T-cell (primary cell): Measurements from ENCODE around the gene UVRAG. TPM values are rescaled to one million over a fixed set of nuclear protein-coding genes. Genes with fewer than 3 reads are reported as not detected.

Source experiments
- ATAC-seq, 4 experiments: fragments of 200-7000 bp in 3 of 4; fragments of 150-1000 bp in 1 of 4; cut with Tn5 transposase; replicated peaks in 1 of 4; 1 replicate in 3 of 4; 2 replicates in 1 of 4; pipeline ENCODE4 v1.10.0; 2021; ENCODE audit warnings: moderate library complexity in 3 of 4, mild to moderate bottlenecking in 2 of 4, moderate number of reproducible peaks in 1 of 4
- CTCF ChIA-PET, 2 donors: fragments of 300-600 bp; sonication (Branson Sonifier 250); formaldehyde crosslinking; loops; one replicate each; lab custom pipeline; 2022; ENCODE audit warnings: antibody characterized with exemption in 2 of 2; lab: Charles Lee
- POLR2A ChIA-PET, 2 donors: fragments of 300-600 bp; sonication (Branson Sonifier 250); formaldehyde crosslinking; loops; one replicate each; lab custom pipeline; 2022; ENCODE audit warnings: antibody characterized with exemption in 2 of 2; lab: Charles Lee
- DNase-seq, 35 experiments: peaks; one replicate each; pipeline versions ENCODE4 v3.0.0 to v3.0.0-alpha.2; 2013 to 2023
- H3K27ac ChIP-seq: one replicate; pipeline ENCODE4 v1.5.1; 2013; ENCODE audit warnings: low read length
- H3K27me3 ChIP-seq, 2 experiments: replicated peaks in 1 of 2; 1 replicate in 1 of 2; 2 replicates in 1 of 2; pipeline versions ENCODE4 v1.6.1 to v1.7.0; 2013; ENCODE audit warnings: low read length in 1 of 2, mixed read lengths in 1 of 2; ENCODE audit not compliant: control insufficient read depth in 2 of 2, insufficient read depth in 2 of 2; ENCODE audit errors: extremely low read depth in 1 of 2
- H3K36me3 ChIP-seq, 2 donors: 1 replicate in 1 of 2; 2 replicates in 1 of 2; pipeline versions ENCODE4 v1.6.1 to v1.7.0; 2013; ENCODE audit warnings: low read length in 1 of 2; ENCODE audit not compliant: control insufficient read depth in 2 of 2, insufficient read depth in 1 of 2; ENCODE audit errors: extremely low read depth in 1 of 2
- H3K4me1 ChIP-seq, 2 experiments: 1 replicate in 1 of 2; 2 replicates in 1 of 2; pipeline versions ENCODE4 v1.6.1 to v1.7.0; 2013; ENCODE audit warnings: low read length in 2 of 2, mixed read lengths in 1 of 2; ENCODE audit not compliant: insufficient read depth in 2 of 2, control insufficient read depth in 1 of 2; ENCODE audit errors: extremely low read depth in 1 of 2
- H3K4me3 ChIP-seq, 2 donors: 1 replicate in 1 of 2; 2 replicates in 1 of 2; pipeline versions ENCODE4 v1.5.1 to v1.7.0; 2013; ENCODE audit warnings: mild to moderate bottlenecking in 2 of 2, low read length in 1 of 2, moderate library complexity in 1 of 2; ENCODE audit not compliant: control insufficient read depth in 1 of 2; ENCODE audit errors: extremely low read depth in 1 of 2
- H3K9me3 ChIP-seq: 2 replicates; pipeline ENCODE4 v1.7.0; 2013
- H3K27ac Mint-ChIP-seq, 2 donors: one replicate each; pipeline ENCODE4 v1.8.0; 2020 to 2021; ENCODE audit warnings: mild to moderate bottlenecking in 2 of 2, mixed read lengths in 2 of 2
- H3K27me3 Mint-ChIP-seq, 2 donors: one replicate each; pipeline ENCODE4 v1.8.0; 2021 to 2022; ENCODE audit warnings: mixed read lengths in 2 of 2
- H3K36me3 Mint-ChIP-seq: one replicate; pipeline ENCODE4 v1.8.0; 2021; ENCODE audit warnings: mixed read lengths
- H3K4me1 Mint-ChIP-seq, 3 donors: one replicate each; pipeline ENCODE4 v1.8.0; 2020 to 2022; ENCODE audit warnings: mixed read lengths in 3 of 3, mild to moderate bottlenecking in 1 of 3
- H3K4me3 Mint-ChIP-seq, 3 donors: one replicate each; pipeline ENCODE4 v1.8.0; 2020 to 2022; ENCODE audit warnings: mild to moderate bottlenecking in 3 of 3, mixed read lengths in 3 of 3, moderate library complexity in 3 of 3
- H3K9me3 Mint-ChIP-seq, 3 donors: one replicate each; pipeline ENCODE4 v1.8.0; 2020 to 2022; ENCODE audit warnings: mixed read lengths in 3 of 3
- WGBS: methylation state at CpG from one replicate; pipeline ENCODE4 v1.1.5; 2013; ENCODE audit warnings: missing lambda C conversion rate; ENCODE audit not compliant: insufficient coverage; 5-methylcytosine and 5-hydroxymethylcytosine counted together
- total RNA-seq, 35 experiments: library from RNA in 6 of 35; stranded (reverse) in 6 of 35; fragments of 120-200 nt in 1 of 35; gene quantifications; one replicate each; pipeline versions ENCODE4 v1.2.1 to v1.2.4 and lab custom pipeline; 2013 to 2026

Gene UVRAG
- total RNA-seq, 5 donors from 2014 or later (not counting 1 experiment from before 2014, with no cell fraction given): 22.4 to 32.8 (median 27.6) TPM

DNA sequence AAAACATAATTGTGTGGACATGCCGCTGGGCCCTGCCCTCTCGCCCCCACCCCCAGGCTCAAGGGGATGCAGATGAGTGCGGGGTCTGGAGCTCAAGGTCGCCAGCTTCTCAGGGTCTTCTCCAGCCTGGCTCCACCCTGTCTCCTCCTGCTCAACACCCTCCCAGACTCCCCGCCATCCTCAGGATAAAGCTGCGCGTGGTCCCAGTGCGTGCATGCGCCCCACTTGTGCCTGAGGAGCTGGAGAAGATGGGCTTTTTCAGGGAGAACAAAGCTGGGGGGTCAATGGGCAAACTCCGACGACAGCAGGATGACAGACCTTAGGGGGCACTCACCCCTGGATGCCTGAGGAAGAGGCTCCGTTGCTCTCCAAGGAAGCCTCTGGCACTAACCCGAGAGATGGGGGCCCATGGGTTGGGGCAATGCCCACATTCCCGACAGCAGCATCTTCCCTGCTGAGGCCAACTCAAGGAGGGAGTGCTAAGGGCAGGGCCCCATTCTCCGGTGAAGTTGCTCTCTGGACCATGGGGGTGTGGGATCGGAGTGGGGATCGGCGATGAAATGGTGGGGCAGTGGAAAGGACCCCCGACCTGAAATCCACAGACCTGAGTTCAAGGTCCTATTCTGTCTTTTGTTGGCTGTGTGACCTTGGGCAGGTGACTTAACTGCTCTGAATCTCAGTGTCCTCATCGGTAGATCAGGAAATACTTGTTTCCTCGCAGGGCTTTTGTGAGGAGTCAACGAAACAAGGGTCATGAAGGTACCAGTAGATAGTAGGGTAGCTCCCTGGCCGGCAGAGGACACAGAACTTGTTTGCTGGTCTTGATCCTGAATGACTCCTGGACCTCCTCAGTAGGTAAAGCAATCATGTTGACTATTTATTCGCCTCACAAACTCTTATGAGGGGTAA is 343.6 kb downstream of the UVRAG start:
- CTCF ChIA-PET: interaction anchor here in 1 of 2 donors (0.5 kb wide), 1 partner anchor 1378 kb away, joined by 3 read pairs; no protein-coding TSS in a partner anchor
- no peaks in the 10 kb centered on the region for H3K9me3 ChIP-seq
- 90% methylated on average over 21 of the region's 24 CpGs for WGBS
- Mint-ChIP-seq H3K36me3 (no peaks in the 10 kb centered on the region), H3K27ac (no peak overlapping the region), H3K9me3 (no peaks in the 10 kb centered on the region), H3K4me3 (no peak overlapping the region), H3K4me1 (peaks cover 1 to 3% (median 3%) of the 10 kb centered on the region in 3 donors), H3K27me3 (peaks cover 0 to 1% of the 10 kb centered on the region in 2 donors)
- POLR2A ChIA-PET: no interaction called here
- peaks cover 0 to 9% of the 10 kb centered on the region in 2 experiments for H3K4me1 ChIP-seq
- no peak overlapping the region for H3K27ac ChIP-seq
- H3K4me3 ChIP-seq: no peak overlapping the region
- H3K36me3 ChIP-seq: no peaks in the 10 kb centered on the region
- DNase-seq (no peak), ATAC-seq (no peak)
- peaks cover 0 to 20% of the 10 kb centered on the region in 2 experiments for H3K27me3 ChIP-seq

DNA sequence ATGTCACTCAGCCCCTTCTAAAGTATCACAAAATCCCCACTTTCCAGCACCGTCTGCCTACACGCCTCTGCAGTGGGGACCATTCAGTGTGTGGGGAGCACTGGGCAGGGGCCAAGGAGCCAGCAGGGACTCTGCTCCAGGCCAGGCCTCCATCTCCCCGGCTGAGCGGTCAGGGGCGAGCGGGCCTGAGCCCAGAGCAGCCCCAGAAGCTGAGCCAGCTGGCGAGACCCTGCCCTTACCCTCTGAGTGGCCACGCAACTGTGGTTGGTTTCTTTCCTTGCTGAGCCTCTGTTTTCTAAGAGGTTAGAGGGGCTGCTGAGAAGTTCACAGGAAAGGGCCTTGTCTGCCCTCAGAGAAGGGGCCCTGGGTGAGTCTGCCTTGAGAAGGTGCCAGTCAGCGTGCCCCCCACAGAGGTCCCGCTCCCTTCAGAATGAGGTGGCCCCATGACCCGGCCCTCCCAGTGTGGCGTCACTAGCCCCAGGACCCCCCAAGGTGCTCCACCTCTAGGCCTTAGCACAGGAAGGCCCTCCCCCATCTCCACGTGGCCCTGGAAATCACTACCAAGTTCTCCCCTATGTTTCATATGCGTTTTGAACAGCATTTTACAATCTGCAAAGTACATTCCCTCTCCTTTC is 344.4 kb downstream of the UVRAG start:
- Mint-ChIP-seq H3K27me3 (peaks cover 0 to 1% of the 10 kb centered on the region in 2 donors), H3K27ac (no peak overlapping the region), H3K4me1 (no peaks in the 10 kb centered on the region), H3K36me3 (no peaks in the 10 kb centered on the region), H3K9me3 (no peaks in the 10 kb centered on the region), H3K4me3 (no peak overlapping the region)
- H3K9me3 ChIP-seq: no peaks in the 10 kb centered on the region
- H3K27me3 ChIP-seq: peaks cover 0 to 24% of the 10 kb centered on the region in 2 experiments
- no peak overlapping the region for H3K4me3 ChIP-seq
- peaks cover 0 to 2% of the 10 kb centered on the region in 2 experiments for H3K4me1 ChIP-seq
- ATAC-seq (no peak), DNase-seq (no peak)
- H3K27ac ChIP-seq: no peak overlapping the region
- ChIA-PET CTCF (no interaction called here), POLR2A (no interaction called here)
- 78% methylated on average over 12 of the region's 14 CpGs for WGBS
- no peaks in the 10 kb centered on the region for H3K36me3 ChIP-seq

DNA sequence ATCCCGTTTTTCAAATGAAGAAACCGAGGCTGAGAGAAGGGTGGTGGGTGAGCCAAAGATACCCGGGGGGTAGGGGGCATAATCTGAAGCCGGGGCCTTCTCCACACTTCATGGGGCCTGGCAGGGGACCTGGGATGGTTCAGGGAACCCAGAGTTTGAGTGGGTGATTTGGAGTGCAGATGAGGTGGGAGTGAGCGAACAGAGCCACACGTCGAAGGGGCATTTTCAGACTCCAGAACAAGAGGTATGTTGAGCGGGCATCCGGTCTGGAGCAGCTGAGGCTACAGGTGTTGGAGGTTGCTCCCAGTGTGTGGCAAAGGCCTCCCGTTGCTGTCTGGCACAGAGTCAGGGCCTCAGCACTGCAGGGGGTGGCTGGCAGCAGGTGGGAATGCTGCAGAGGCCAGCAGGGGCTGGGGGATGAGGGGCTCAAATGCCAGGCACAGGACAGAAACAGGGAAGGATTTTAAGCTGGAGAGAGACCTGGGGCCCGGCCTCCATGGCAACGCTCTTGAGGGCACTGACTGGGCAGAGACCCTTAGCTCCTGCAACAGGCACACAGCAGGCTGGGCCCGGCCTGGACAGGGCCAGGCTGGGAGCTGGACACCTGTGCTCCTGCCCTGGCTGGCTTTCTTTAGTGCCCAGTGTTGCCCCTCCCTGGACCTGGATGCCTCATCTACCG is 345.1 kb downstream of the UVRAG start:
- Histone ChIP-seq H3K36me3 (no peaks in the 10 kb centered on the region), H3K27ac (no peak overlapping the region), H3K4me3 (no peak overlapping the region), H3K9me3 (no peaks in the 10 kb centered on the region), H3K27me3 (peaks cover 0 to 24% of the 10 kb centered on the region in 2 experiments), H3K4me1 (peaks cover 0 to 2% of the 10 kb centered on the region in 2 experiments)
- ATAC-seq (no peak), DNase-seq (no peak)
- ChIA-PET CTCF (no interaction called here), POLR2A (no interaction called here)
- Mint-ChIP-seq H3K27me3 (peaks cover 0 to 1% of the 10 kb centered on the region in 2 donors), H3K36me3 (no peaks in the 10 kb centered on the region), H3K27ac (no peak overlapping the region), H3K4me3 (no peak overlapping the region), H3K4me1 (no peaks in the 10 kb centered on the region), H3K9me3 (no peaks in the 10 kb centered on the region)
- WGBS: 85% methylated on average over 10 of the region's 14 CpGs

DNA sequence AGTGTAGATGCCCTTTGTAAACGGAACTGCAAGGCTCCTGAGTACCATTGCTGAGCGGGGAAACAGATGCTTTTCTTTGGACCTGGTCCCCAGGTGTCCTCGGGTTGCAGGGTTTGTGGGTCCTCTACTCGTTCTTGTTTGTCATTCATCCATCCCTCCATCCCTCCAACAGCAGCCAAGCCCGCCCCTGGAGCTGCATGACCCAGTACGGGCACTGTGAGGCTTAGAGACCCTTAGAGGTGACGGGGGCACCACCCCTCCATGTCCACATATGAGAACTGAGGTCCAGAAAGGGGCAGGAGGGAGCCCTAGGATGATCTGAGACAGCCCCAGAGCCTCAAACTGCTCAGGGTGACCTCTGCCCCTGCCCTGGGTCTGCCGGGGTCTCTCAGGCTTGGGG is 345.8 kb downstream of the UVRAG start:
- H3K27me3 Mint-ChIP-seq: peaks cover 0 to 1% of the 10 kb centered on the region in 2 donors
- no peak for ATAC-seq
- no peak for DNase-seq
- H3K4me3 ChIP-seq: no peak overlapping the region
- POLR2A ChIA-PET: no interaction called here
- 81% methylated on average over 7 of the region's 8 CpGs for WGBS
- CTCF ChIA-PET: interaction anchor here in 1 of 2 donors (0.6 kb wide), 1 partner anchor 8 kb away, joined by 4 read pairs; no protein-coding TSS in a partner anchor
- no peaks in the 10 kb centered on the region for H3K36me3 ChIP-seq
- H3K9me3 Mint-ChIP-seq: no peaks in the 10 kb centered on the region
- peaks cover 0 to 24% of the 10 kb centered on the region in 2 experiments for H3K27me3 ChIP-seq
- peaks cover 0 to 2% of the 10 kb centered on the region in 2 experiments for H3K4me1 ChIP-seq
- H3K27ac Mint-ChIP-seq: no peak overlapping the region
- H3K9me3 ChIP-seq: no peaks in the 10 kb centered on the region
- H3K27ac ChIP-seq: no peak overlapping the region
- H3K4me3 Mint-ChIP-seq: no peak overlapping the region
- H3K4me1 Mint-ChIP-seq: no peaks in the 10 kb centered on the region
- no peaks in the 10 kb centered on the region for H3K36me3 Mint-ChIP-seq

DNA sequence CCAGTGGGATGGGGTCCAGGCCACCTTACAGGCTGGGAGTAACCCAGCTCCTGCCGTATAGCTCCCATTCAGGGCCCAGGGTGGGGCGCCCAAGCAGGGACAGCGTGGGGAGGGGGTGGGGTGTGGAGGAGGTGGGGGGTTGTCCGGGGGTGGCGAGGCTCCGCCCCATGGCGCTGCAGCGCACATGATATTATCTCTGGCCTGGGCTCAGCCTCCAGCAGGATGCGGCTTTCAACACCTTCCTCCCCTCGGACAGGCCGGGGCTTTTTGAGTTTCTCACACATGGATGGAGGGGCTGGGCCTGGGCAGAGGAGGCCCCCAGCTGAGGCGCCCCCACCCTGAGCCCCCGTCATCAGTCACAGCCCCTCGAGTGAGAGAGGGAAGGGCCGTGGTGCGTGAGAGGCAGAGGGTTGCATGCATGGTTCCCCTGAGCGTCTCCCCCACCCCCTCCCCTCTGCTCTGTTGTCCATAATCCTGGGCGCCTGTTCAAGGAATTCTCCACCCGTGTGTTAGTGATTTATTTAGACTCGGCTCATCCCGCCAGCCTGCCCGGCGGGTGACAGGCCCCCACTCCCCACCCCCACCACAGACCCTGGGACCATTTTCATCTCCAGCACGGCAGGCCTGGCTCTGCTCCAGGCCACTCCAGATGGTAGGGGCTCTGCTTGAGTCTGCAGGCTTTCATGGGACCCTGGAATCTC is 346.4 kb downstream of the UVRAG start:
- Histone ChIP-seq H3K36me3 (no peaks in the 10 kb centered on the region), H3K4me1 (peaks cover 0 to 2% of the 10 kb centered on the region in 2 experiments), H3K27ac (no peak overlapping the region), H3K9me3 (no peaks in the 10 kb centered on the region), H3K27me3 (peaks cover 0 to 24% of the 10 kb centered on the region in 2 experiments), H3K4me3 (no peak overlapping the region)
- CTCF ChIA-PET: interaction anchor here in 1 of 2 donors (0.6 kb wide), 1 partner anchor 9 kb away, joined by 4 read pairs; no protein-coding TSS in a partner anchor
- ATAC-seq: no peak
- POLR2A ChIA-PET: no interaction called here
- DNase-seq: peak in 2 of 35 experiments; percentile 2 to 18
- no peaks in the 10 kb centered on the region for H3K9me3 Mint-ChIP-seq
- WGBS: 85% methylated on average over 5 of the region's 24 CpGs
- H3K36me3 Mint-ChIP-seq: no peaks in the 10 kb centered on the region
- H3K4me3 Mint-ChIP-seq: no peak overlapping the region
- no peak overlapping the region for H3K27ac Mint-ChIP-seq
- H3K4me1 Mint-ChIP-seq: no peaks in the 10 kb centered on the region
- peaks cover 0 to 1% of the 10 kb centered on the region in 2 donors for H3K27me3 Mint-ChIP-seq
